Activated CD4-positive, alpha-beta T cell treated with anti-CD3 and anti-CD28 coated beads, Interleukin-2, Interleukin-6, amounts not matched to agents 100 ng/mL and 50 ng/mL, durations not matched to agents 16 hours and 8 hours (primary cell): Measurements from ENCODE around the gene SEZ6L.

Experiments used
- DNase-seq: peaks from one replicate; pipeline ENCODE4 v3.0.0-alpha.2; 2020

The SEZ6L gene

DNA sequence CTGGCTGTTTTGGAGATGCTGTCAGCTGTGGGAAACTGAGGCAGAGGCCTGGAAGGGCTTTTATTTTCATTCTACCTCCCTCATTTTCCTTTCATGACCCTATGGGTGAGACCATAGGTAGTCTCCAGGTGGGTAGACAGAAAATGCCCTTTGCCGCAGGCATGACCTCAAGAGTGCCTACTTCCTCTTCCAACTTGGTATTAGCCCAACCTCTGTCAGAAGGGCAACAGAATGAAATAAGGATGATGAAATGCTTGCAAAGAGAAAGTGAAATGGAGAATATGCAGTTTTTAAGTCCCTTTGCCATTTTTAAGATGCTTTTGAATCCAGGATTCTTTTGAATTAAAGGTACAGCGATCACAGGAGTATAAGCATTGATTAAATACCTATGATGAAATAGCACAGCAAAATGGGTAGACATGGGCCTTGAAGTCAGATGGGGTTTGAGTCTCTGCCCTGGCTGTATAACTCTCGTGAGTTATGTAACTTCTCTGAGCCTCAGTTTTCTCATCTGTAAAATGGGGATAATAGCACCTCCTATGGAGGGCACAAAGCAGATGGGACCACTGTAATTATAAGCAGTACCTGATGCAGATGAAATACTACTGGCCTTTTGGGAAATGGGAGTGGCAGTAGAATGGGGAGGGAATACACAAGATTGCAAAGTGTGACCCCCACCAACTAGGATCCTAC is 263.5 kb downstream of the SEZ6L start:
- DNase-seq: no peak
